SK-N-MC (cell line): ENCODE measurements around the gene KREMEN2.

Experiments
- EZH2 ChIP-seq: fragments of 200-600 bp; sonication (generic); IDR thresholded peaks from one replicate; pipeline ENCODE4 v1.6.1; 2017; ENCODE audit warnings: antibody characterized with exemption
- POLR2AphosphoS5 ChIP-seq: IDR thresholded peaks from 2 replicates; pipeline ENCODE4 v1.6.1; 2012; ENCODE audit warnings: mild to moderate bottlenecking, low read depth, low read length, borderline replicate concordance

- TF ChIP-seq EZH2 = no peak
- peak; percentile 62 for TF ChIP-seq POLR2AphosphoS5
These were observed 5.8 kb downstream of the KREMEN2 start for GRCh38 chr16:2969545-2970521.
